NB4 (cell line): ENCODE results near the gene WDR76.

Experiments
- DNase-seq: peaks from one replicate; pipeline ENCODE4 v3.0.0; 2010; ENCODE audit warnings: low read depth
- H3K4me3 ChIP-seq: one replicate; pipeline ENCODE4 v1.5.1; 2011; ENCODE audit warnings: mild to moderate bottlenecking, low read depth, low read length, moderate library complexity
- MYC ChIP-seq: IDR thresholded peaks from 2 replicates; pipeline ENCODE4 v1.6.1; 2011; ENCODE audit warnings: low read depth, low read length
- POLR2A ChIP-seq: IDR thresholded peaks from 2 replicates; pipeline ENCODE4 v1.6.1; 2011; ENCODE audit warnings: mild to moderate bottlenecking; ENCODE audit not compliant: insufficient read length; ENCODE audit errors: extremely low read depth
- TF ChIP-seq, protein P1 (sequence below): IDR thresholded peaks from 2 replicates; pipeline ENCODE4 v1.6.1; 2011; ENCODE audit warnings: low read depth, low read length
- TF ChIP-seq, protein P2 (sequence below): IDR thresholded peaks from one replicate; pipeline ENCODE4 v1.5.1; 2012; ENCODE audit warnings: low read depth, low read length

Gene WDR76

GRCh38 chr15:43879386-43880355 lies 52.9 kb downstream of the WDR76 start:
- TF ChIP-seq, protein P1, sequence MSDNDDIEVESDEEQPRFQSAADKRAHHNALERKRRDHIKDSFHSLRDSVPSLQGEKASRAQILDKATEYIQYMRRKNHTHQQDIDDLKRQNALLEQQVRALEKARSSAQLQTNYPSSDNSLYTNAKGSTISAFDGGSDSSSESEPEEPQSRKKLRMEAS: no peak
- TF ChIP-seq POLR2A: no peak
- TF ChIP-seq, protein P2, sequence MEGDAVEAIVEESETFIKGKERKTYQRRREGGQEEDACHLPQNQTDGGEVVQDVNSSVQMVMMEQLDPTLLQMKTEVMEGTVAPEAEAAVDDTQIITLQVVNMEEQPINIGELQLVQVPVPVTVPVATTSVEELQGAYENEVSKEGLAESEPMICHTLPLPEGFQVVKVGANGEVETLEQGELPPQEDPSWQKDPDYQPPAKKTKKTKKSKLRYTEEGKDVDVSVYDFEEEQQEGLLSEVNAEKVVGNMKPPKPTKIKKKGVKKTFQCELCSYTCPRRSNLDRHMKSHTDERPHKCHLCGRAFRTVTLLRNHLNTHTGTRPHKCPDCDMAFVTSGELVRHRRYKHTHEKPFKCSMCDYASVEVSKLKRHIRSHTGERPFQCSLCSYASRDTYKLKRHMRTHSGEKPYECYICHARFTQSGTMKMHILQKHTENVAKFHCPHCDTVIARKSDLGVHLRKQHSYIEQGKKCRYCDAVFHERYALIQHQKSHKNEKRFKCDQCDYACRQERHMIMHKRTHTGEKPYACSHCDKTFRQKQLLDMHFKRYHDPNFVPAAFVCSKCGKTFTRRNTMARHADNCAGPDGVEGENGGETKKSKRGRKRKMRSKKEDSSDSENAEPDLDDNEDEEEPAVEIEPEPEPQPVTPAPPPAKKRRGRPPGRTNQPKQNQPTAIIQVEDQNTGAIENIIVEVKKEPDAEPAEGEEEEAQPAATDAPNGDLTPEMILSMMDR: no peak
- no peak for TF ChIP-seq MYC
- H3K4me3 ChIP-seq: no peak overlapping the region
- no peak for DNase-seq

DNA sequence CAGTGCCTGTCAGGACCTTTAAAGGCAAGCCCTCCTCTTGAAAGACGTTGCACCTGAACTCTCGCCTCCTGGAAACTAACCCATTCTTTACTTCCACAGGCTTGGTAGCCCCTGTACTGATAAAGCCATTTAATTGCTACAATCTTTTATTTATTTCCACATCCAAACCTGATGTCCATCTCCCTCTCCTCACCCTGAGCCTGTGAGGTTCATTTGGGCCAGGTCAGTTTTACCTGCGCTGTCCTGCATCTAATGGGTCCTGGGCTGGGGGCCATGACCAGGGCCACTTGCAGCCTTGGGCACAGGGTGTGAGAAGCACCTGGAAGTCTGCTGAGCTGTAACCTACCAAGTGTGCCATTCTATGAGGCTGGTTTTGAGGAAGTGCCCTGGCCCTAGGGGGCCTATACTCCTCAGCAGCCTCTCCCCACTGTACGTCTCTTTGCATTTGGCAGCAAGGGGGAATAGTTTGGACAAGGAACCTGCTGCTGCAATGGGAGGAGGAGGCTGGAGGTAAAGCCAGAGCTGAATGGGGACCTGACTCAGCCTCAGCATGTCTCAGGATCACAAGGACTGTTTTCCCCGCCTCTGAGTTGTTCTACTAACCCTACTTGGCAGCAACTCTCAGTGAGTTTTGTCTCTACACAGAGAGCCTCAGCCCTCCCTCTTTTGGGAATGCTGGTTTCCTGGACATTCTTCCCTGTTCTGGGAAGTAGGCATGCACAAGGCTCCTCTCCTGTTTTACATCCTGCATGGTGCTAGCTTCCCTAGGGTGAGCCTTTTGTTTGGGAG lies 53.8 kb downstream of the WDR76 start:
- H3K4me3 ChIP-seq: no peak overlapping the region
- TF ChIP-seq, protein P1: no peak
- TF ChIP-seq POLR2A (no peak), MYC (no peak)
- TF ChIP-seq, protein P2: no peak
- DNase-seq: peak; percentile 15

GRCh38 chr15:43881245-43881644 lies 54.4 kb downstream of the WDR76 start:
- no peak for DNase-seq
- no peak overlapping the region for H3K4me3 ChIP-seq
- TF ChIP-seq, protein P1: no peak
- TF ChIP-seq MYC (no peak), POLR2A (no peak)
- TF ChIP-seq, protein P2: no peak

GRCh38 chr15:43881944-43882343 lies 55.1 kb downstream of the WDR76 start:
- no peak for DNase-seq
- TF ChIP-seq, protein P2: peak; percentile 49
- TF ChIP-seq MYC: no peak
- TF ChIP-seq, protein P1: no peak
- no peak overlapping the region for H3K4me3 ChIP-seq

GRCh38 chr15:43883571-43883970 lies 56.8 kb downstream of the WDR76 start:
- TF ChIP-seq, protein P2: no peak
- TF ChIP-seq, protein P1: no peak
- no peak for TF ChIP-seq POLR2A
- TF ChIP-seq MYC: no peak
- no peak overlapping the region for H3K4me3 ChIP-seq
- DNase-seq: no peak
